ENCODE measurements around the gene TAB2.

GRCh38 chr6:149357726-149358538 is 40.4 kb downstream of the TAB2 start:
- TF ChIP-seq SUZ12 (IDR thresholded peaks at IDR 0.05; ENCODE audit: extremely low read depth, insufficient read depth, insufficient read length) (no peak), ZNF274 (IDR thresholded peaks at IDR 0.05; ENCODE audit: low read depth, low read length) (no peak), YY1 (IDR thresholded peaks at IDR 0.05; ENCODE audit: insufficient read depth, insufficient read length) (no peak)
